Measurements from ENCODE around the gene ZNF629.

GRCh38 chr16:30774367-30775130 lies 12.5 kb downstream of the ZNF629 start:
- TF ChIP-seq SMC3 (IDR thresholded peaks at IDR 0.05; ENCODE audit: low read depth, low read length): no peak
- no peak for TF ChIP-seq CTCF (conservative IDR thresholded peaks at IDR 0.05; ENCODE audit: low read depth, low read length)
- no peak for TF ChIP-seq RFX5 (IDR thresholded peaks at IDR 0.05; ENCODE audit: low read depth, low read length)
- TF ChIP-seq CHD1 (IDR thresholded peaks at IDR 0.05; ENCODE audit: low read depth, low read length): no peak
- no peak for TF ChIP-seq ELK1 (IDR thresholded peaks at IDR 0.05; ENCODE audit: borderline replicate concordance, low read depth, low read length)
- no peak for TF ChIP-seq MXI1 (IDR thresholded peaks at IDR 0.05; ENCODE audit: borderline replicate concordance, low read depth, low read length)
- no peak for TF ChIP-seq RAD21 (IDR thresholded peaks at IDR 0.05; ENCODE audit: low read length)
- no peak for TF ChIP-seq MAFK (IDR thresholded peaks at IDR 0.05; ENCODE audit: low read depth, low read length)
- no peak for TF ChIP-seq POLR2A (IDR thresholded peaks at IDR 0.05; ENCODE audit: low read depth, low read length)

Data from IMR-90 (cell line).